K562 (cell line): ENCODE data around the gene SDR9C7. TPM values are rescaled to one million over a fixed set of nuclear protein-coding genes. Genes with fewer than 3 reads are reported as not detected.

Experiments used
- ARID1B ChIP-seq: fragments of 450-650 bp; IDR thresholded peaks from 2 replicates; pipeline ENCODE4 v1.6.1; 2016; ENCODE audit warnings: antibody characterized with exemption, mild to moderate bottlenecking, inconsistent platforms
- E2F3 ChIP-seq: fragments of 250-450 bp; sonication (Bioruptor Pico); IDR thresholded peaks from 2 replicates; pipeline ENCODE4 v1.4.0; 2020; ENCODE audit warnings: mild to moderate bottlenecking
- HDAC2 ChIP-seq: fragments of 450-650 bp; IDR thresholded peaks from 2 replicates; pipeline ENCODE4 v1.6.1; 2016; ENCODE audit warnings: mild to moderate bottlenecking
- MAFK ChIP-seq: IDR thresholded peaks from 2 replicates; pipeline ENCODE4 v1.6.1; 2011; ENCODE audit warnings: low read length, improper control_type of control experiment
- MCM3 ChIP-seq: fragments of 450-650 bp; IDR thresholded peaks from 2 replicates; pipeline ENCODE4 v1.6.1; 2016
- MEIS2 ChIP-seq: fragments of 450-650 bp; IDR thresholded peaks from 2 replicates; pipeline ENCODE4 v1.6.1; 2014; ENCODE audit warnings: mild to moderate bottlenecking; ENCODE audit not compliant: partially characterized antibody
- NCOA6 ChIP-seq: fragments of 450-650 bp; IDR thresholded peaks from 2 replicates; pipeline ENCODE4 v1.6.1; 2017; ENCODE audit warnings: mild to moderate bottlenecking
- PKNOX1 ChIP-seq: fragments of 450-650 bp; IDR thresholded peaks from 2 replicates; pipeline ENCODE4 v1.6.1; 2016
- RBM34 ChIP-seq: fragments of 200-400 bp; formaldehyde crosslinking; IDR thresholded peaks from 2 replicates; pipeline ENCODE4 v1.6.1; 2018; ENCODE audit warnings: low read length, borderline replicate concordance; ENCODE audit not compliant: insufficient read depth
- SMARCA4 ChIP-seq: fragments of 450-650 bp; IDR thresholded peaks from 2 replicates; pipeline ENCODE4 v1.6.1; 2016
- SPI1 ChIP-seq: IDR thresholded peaks from 2 replicates; pipeline ENCODE4 v1.6.1; 2011; ENCODE audit warnings: low read depth, low read length, control low read depth, borderline replicate concordance
- TFAP4 ChIP-seq: sonication (generic); formaldehyde crosslinking; IDR thresholded peaks from 2 replicates; pipeline ENCODE4 v1.8.0; 2022; ENCODE audit warnings: missing genetic modification reagents, mild to moderate bottlenecking, moderate library complexity, borderline replicate concordance
- ZBTB40 ChIP-seq, 2 experiments: fragments of 450-650 bp in 1 of 2; sonication (generic) in 1 of 2; formaldehyde crosslinking in 1 of 2; IDR thresholded peaks; 2 replicates each; pipeline versions ENCODE4 v1.7.1 to v1.9.0; 2016 to 2022; ENCODE audit warnings: inconsistent platforms in 1 of 2, mild to moderate bottlenecking in 1 of 2, missing genetic modification reagents in 1 of 2
- ZNF3 ChIP-seq: fragments of 250-450 bp; sonication (Bioruptor Pico); IDR thresholded peaks from 2 replicates; pipeline ENCODE4 v1.5.0; 2021; ENCODE audit warnings: mild to moderate bottlenecking, moderate library complexity
- ZNF583 ChIP-seq: fragments of 250-450 bp; sonication (Bioruptor Pico); IDR thresholded peaks from 2 replicates; pipeline ENCODE4 v1.4.0; 2020
- ZNF584 ChIP-seq: fragments of 200-800 bp; sonication (Bioruptor generic); IDR thresholded peaks from 2 replicates; pipeline ENCODE4 v1.6.1; 2016; ENCODE audit warnings: low read depth, mild to moderate bottlenecking, missing genetic modification characterization, missing compliant biosample characterization
- ZNF695 ChIP-seq: fragments of 450-650 bp; formaldehyde crosslinking; IDR thresholded peaks from 2 replicates; pipeline ENCODE4 v1.4.0; 2020; ENCODE audit warnings: mild to moderate bottlenecking, moderate library complexity
- polyA plus RNA-seq, 8 experiments: library from polyadenylated mRNA; depleted of rRNA in 4 of 8; stranded (reverse) in 5 of 8; unstranded in 3 of 8; fragments of >200 nt; fragmentation: Nextera tagmentation in 2 of 8; fragmentation: Illumina TruSeq in 1 of 8; extraction: Ambion mirVana in 2 of 8; extraction: Trizol in 1 of 8; gene quantifications; 2 replicates each; pipeline versions ENCODE4 v1.2.1 to v1.2.3, GENCODE V29; 2011 to 2014; ENCODE audit warnings: inconsistent platforms in 1 of 8, missing spikeins in 1 of 8
- total RNA-seq, 7 experiments: library from RNA; depleted of rRNA in 6 of 7; stranded (reverse); fragments of >200 nt in 6 of 7; fragmentation: Illumina TruSeq in 2 of 7; extraction: Trizol in 2 of 7; gene quantifications; 2 replicates each; pipeline versions ENCODE4 v1.2.1 to v1.2.3, GENCODE V29; 2011 to 2021; ENCODE audit warnings: low replicate concordance in 1 of 7

The SDR9C7 gene
- total and polyA plus RNA-seq, 9 of the 15 experiments (the other 6 are each of a cell fraction or from before 2014, with no cell fraction given) = 0.04 to 0.59 (median 0.06) TPM; not detected in 6

GRCh38 chr12:56928262-56928661 lies 5.9 kb downstream of the SDR9C7 start (continued):
- peak; percentile 35; the same call in 1 of the 2 replicates for TF ChIP-seq TFAP4 (CRISPR knock-in tag)
- no peak for TF ChIP-seq ZBTB40 (IDR thresholded peaks at IDR 0.05)
- TF ChIP-seq ZBTB40 (CRISPR knock-in tag; IDR thresholded peaks at IDR 0.05) = no peak
- TF ChIP-seq SMARCA4 = peak; percentile 27; the same call in 1 of the 2 replicates
- no peak for TF ChIP-seq ZNF584 (CRISPR knock-in tag)
- TF ChIP-seq MCM3 = no peak
- peak; percentile 94 for TF ChIP-seq MEIS2
- peak; percentile 80 for TF ChIP-seq ARID1B
- TF ChIP-seq PKNOX1 = peak; percentile 80
- no peak for TF ChIP-seq ZNF695 (CRISPR knock-in tag)
- no peak for TF ChIP-seq ZNF583
- TF ChIP-seq HDAC2 = peak; percentile 47; the same call in 1 of the 2 replicates
- no peak for TF ChIP-seq SPI1
- no peak for TF ChIP-seq RBM34
- no peak for TF ChIP-seq MAFK
- no peak for TF ChIP-seq NCOA6
- TF ChIP-seq ZNF3 (CRISPR knock-in tag) = no peak
- TF ChIP-seq E2F3 (CRISPR knock-in tag) = no peak
